Ecto neural progenitor cell (in vitro differentiated cells): Measurements from ENCODE around the gene BRD1.

Experiments
- DNase-seq: peaks from one replicate; pipeline ENCODE4 v3.0.0-alpha.2; 2018; ENCODE audit warnings: low spot score

Gene BRD1

GRCh38 chr22:49727191-49727880 is 100.3 kb downstream of the BRD1 start:
- no peak for DNase-seq

GRCh38 chr22:49726701-49727101 is 101.0 kb downstream of the BRD1 start:
- DNase-seq = no peak

GRCh38 chr22:49726022-49726681 is 101.5 kb downstream of the BRD1 start:
- DNase-seq = no peak

- DNase-seq = no peak
Measured at GRCh38 chr22:49725516-49725915, 102.2 kb downstream of the BRD1 start.

- peak; percentile 87 for DNase-seq
Measured at GRCh38 chr22:49724893-49725489, 102.7 kb downstream of the BRD1 start.

- DNase-seq = no peak
Measured at GRCh38 chr22:49724030-49724892, 103.4 kb downstream of the BRD1 start.

- peak; percentile 34 for DNase-seq
Measured at GRCh38 chr22:49723478-49724029, 104.1 kb downstream of the BRD1 start.
